Ovary (tissue), 3 donors: ENCODE data around the gene GSTM1.

Source experiments
- CTCF ChIP-seq, 3 donors: fragments of 450-650 bp in 2 of 3; fragments of 200-600 bp in 1 of 3; IDR thresholded peaks; one replicate each; pipeline versions ENCODE4 v1.5.1 to v1.8.0; 2016 to 2022; ENCODE audit warnings: antibody characterized with exemption in 3 of 3, mild to moderate bottlenecking in 1 of 3
- POLR2A ChIP-seq: fragments of 450-650 bp; IDR thresholded peaks from one replicate; pipeline ENCODE4 v1.6.1; 2017; ENCODE audit warnings: antibody characterized with exemption, mild to moderate bottlenecking, moderate library complexity
- donor health status: DM: no; HTN: no; CAD: no.

DNA sequence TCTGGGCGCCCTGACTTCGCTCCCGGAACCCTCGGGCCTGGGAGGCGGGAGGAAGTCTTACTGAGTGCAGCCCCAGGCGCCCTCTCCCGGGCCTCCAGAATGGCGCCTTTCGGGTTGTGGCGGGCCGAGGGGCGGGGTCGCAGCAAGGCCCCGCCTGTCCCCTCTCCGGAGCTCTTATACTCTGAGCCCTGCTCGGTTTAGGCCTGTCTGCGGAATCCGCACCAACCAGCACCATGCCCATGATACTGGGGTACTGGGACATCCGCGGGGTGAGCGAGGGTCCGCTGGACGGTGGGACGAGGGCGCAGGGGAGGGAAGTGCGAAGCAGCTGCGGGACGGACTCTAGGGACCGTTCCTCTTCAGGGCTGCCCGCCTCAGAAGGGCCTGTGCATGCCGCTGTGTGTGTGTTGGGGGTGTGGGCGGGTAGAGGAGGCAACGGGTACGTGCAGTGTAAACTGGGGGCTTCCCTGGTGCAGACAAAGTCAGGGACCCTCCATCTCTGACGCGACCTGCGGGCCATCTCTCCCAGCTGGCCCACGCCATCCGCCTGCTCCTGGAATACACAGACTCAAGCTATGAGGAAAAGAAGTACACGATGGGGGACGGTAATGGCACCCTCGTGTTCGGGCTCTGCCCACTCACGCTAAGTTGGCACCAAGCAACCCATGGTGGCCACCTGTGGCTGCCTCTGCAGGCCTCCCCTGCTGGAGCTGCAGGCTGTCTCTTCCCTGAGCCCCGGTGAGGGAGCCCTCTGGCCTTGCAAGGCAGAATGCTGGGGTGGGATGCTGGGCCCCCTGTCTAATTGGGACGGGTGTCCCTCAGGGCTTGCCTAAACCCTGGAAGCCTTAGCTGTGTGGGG is at the start of gene GSTM1:
- TF ChIP-seq CTCF (IDR thresholded peaks at IDR 0.05) = peak in 2 of 3 donors; percentile 48 to 73
- TF ChIP-seq POLR2A = no peak
